HCT116 (cell line): ENCODE measurements around the gene ZC3H12A. TPM values are rescaled to one million over a fixed set of nuclear protein-coding genes. Genes with fewer than 3 reads are reported as not detected.

Experiments
- ATAC-seq: fragments of 200-7000 bp; cut with Tn5 transposase; 2 replicates; pipeline ENCODE4 v1.9.1; 2020; ENCODE audit warnings: mild to moderate bottlenecking, moderate library complexity
- BruUV-seq: library from RNA; stranded (reverse); fragments of 400-500 nt; replicated peaks from 2 replicates; lab custom pipeline; 2021; lab: Mats Ljungman, UMichigan
- CTCF ChIA-PET: fragments of 300-600 bp; sonication (Branson Sonifier 250); formaldehyde crosslinking; loops from one replicate; lab custom pipeline; 2021; ENCODE audit warnings: antibody characterized with exemption; lab: Charles Lee
- POLR2A ChIA-PET: fragments of 300-600, 350-600 bp; sonication (Branson Sonifier 250); formaldehyde crosslinking; loops from one replicate; lab custom pipeline; 2021; ENCODE audit warnings: antibody characterized with exemption; lab: Charles Lee
- RAD21 ChIA-PET, 2 experiments: fragments of 300-600 bp; sonication (Branson Sonifier 250); formaldehyde crosslinking; loops; one replicate each; lab custom pipeline; 2023; ENCODE audit warnings: low total read pairs in 2 of 2; ENCODE audit not compliant: uncharacterized antibody in 2 of 2, unreplicated experiment in 2 of 2, low non-redundant PET in 1 of 2; lab: Charles Lee
- DNase-seq: peaks from one replicate; pipeline ENCODE4 v3.0.0-alpha.2; 2010; ENCODE audit warnings: low read depth, low spot score
- H2AFZ ChIP-seq: fragments of 200-600 bp; shearing (Covaris generic), sonication (generic); 2 replicates; pipeline ENCODE4 v1.6.1; 2017; ENCODE audit warnings: low read depth, mixed run types, mixed read lengths, antibody characterized with exemption, low read length; ENCODE audit not compliant: poor library complexity, severe bottlenecking
- H3K27ac ChIP-seq: 2 replicates; pipeline ENCODE4 v1.5.1; 2012; ENCODE audit warnings: low read depth, low read length
- H3K27me3 ChIP-seq: fragments of 200-600 bp; sonication (generic); 2 replicates; pipeline ENCODE4 v1.6.1; 2016; ENCODE audit warnings: mixed run types, low read length, mixed read lengths; ENCODE audit not compliant: insufficient read depth
- H3K36me3 ChIP-seq, 2 experiments: fragments of 200-500 bp in 1 of 2; fragments of 200-600 bp in 1 of 2; sonication (Bioruptor generic) in 1 of 2; sonication (generic) in 1 of 2; 2 replicates each; pipeline versions ENCODE4 v1.5.1 to v1.6.1; 2014 to 2016; ENCODE audit warnings: low read length in 2 of 2, inconsistent platforms in 1 of 2, mixed read lengths in 1 of 2, mixed run types in 1 of 2; ENCODE audit not compliant: insufficient read depth in 2 of 2, control insufficient read depth in 1 of 2
- H3K4me1 ChIP-seq, 2 experiments: fragments of 200-600 bp in 1 of 2; sonication (generic) in 1 of 2; 2 replicates each; pipeline versions ENCODE4 v1.5.1 to v1.6.1; 2012 to 2017; ENCODE audit warnings: low read length in 2 of 2, inconsistent platforms in 1 of 2, mild to moderate bottlenecking in 1 of 2, mixed read lengths in 1 of 2, mixed run types in 1 of 2, moderate library complexity in 1 of 2; ENCODE audit not compliant: insufficient read depth in 2 of 2, control insufficient read depth in 1 of 2
- H3K4me2 ChIP-seq: fragments of 200-600 bp; sonication (generic); 2 replicates; pipeline ENCODE4 v1.6.1; 2017; ENCODE audit warnings: mixed run types, low read length, mixed read lengths
- H3K4me3 ChIP-seq, 2 experiments: fragments of 200-600 bp in 1 of 2; sonication (generic) in 1 of 2; replicated peaks in 1 of 2; 2 replicates each; pipeline ENCODE4 v1.5.1; 2011 to 2016; ENCODE audit warnings: low read length in 2 of 2, control low read depth in 1 of 2, low read depth in 1 of 2, mild to moderate bottlenecking in 1 of 2, mixed read lengths in 1 of 2, mixed run types in 1 of 2
- H3K79me2 ChIP-seq: fragments of 200-600 bp; sonication (generic); 2 replicates; pipeline ENCODE4 v1.6.1; 2017; ENCODE audit warnings: mild to moderate bottlenecking, mixed run types, low read length, moderate library complexity, mixed read lengths; ENCODE audit not compliant: insufficient read depth
- H3K9ac ChIP-seq: fragments of 200-600 bp; sonication (generic); 2 replicates; pipeline ENCODE4 v1.6.1; 2016; ENCODE audit warnings: low read length, mixed read lengths
- H3K9me2 ChIP-seq: fragments of 200-600 bp; sonication (generic), shearing (Covaris generic); 2 replicates; pipeline ENCODE4 v1.6.1; 2017; ENCODE audit warnings: mixed run types, mild to moderate bottlenecking, moderate library complexity; ENCODE audit not compliant: insufficient read depth
- H3K9me3 ChIP-seq, 2 experiments: fragments of 200-500 bp in 1 of 2; fragments of 200-600 bp in 1 of 2; sonication (Bioruptor generic) in 1 of 2; sonication (generic) in 1 of 2; 2 replicates each; pipeline ENCODE4 v1.6.1; 2014 to 2017; ENCODE audit warnings: low read length in 2 of 2, mixed read lengths in 2 of 2, inconsistent platforms in 1 of 2, low read depth in 1 of 2, mild to moderate bottlenecking in 1 of 2, mixed run types in 1 of 2, moderate library complexity in 1 of 2; ENCODE audit not compliant: control insufficient read depth in 1 of 2, insufficient read depth in 1 of 2
- H4K20me1 ChIP-seq: fragments of 200-600 bp; sonication (generic), shearing (Covaris generic); 2 replicates; pipeline ENCODE4 v1.6.1; 2017; ENCODE audit warnings: mixed run types, mild to moderate bottlenecking, moderate library complexity; ENCODE audit not compliant: insufficient read depth
- CBX3 ChIP-seq: IDR thresholded peaks from 2 replicates; pipeline ENCODE4 v1.6.1; 2012; ENCODE audit warnings: low read depth
- CEBPB ChIP-seq: IDR thresholded peaks from 2 replicates; pipeline ENCODE4 v1.6.1; 2012; ENCODE audit warnings: low read depth
- EZH2 ChIP-seq: fragments of 200-600 bp; sonication (generic); IDR thresholded peaks from 2 replicates; pipeline ENCODE4 v1.6.1; 2017; ENCODE audit warnings: antibody characterized with exemption, mixed run types
- FOSL1 ChIP-seq: IDR thresholded peaks from 2 replicates; pipeline ENCODE4 v1.6.1; 2012; ENCODE audit warnings: low read depth
- JUND ChIP-seq: IDR thresholded peaks from 2 replicates; pipeline ENCODE4 v1.6.1; 2012
- SIN3A ChIP-seq: IDR thresholded peaks from 2 replicates; pipeline ENCODE4 v1.6.1; 2012; ENCODE audit warnings: low read depth
- SP1 ChIP-seq: IDR thresholded peaks from 2 replicates; pipeline ENCODE4 v1.6.1; 2012; ENCODE audit warnings: low read depth
- SRF ChIP-seq: IDR thresholded peaks from 2 replicates; pipeline ENCODE4 v1.6.1; 2012; ENCODE audit warnings: low read depth
- ZBTB33 ChIP-seq: IDR thresholded peaks from 2 replicates; pipeline ENCODE4 v1.6.1; 2011; ENCODE audit warnings: mild to moderate bottlenecking, low read length, moderate library complexity; ENCODE audit not compliant: insufficient replicate concordance; ENCODE audit errors: extremely low read depth
- ZNF274 ChIP-seq: fragments of 200-500 bp; sonication (Bioruptor generic); IDR thresholded peaks from 2 replicates; pipeline ENCODE4 v1.6.1; 2014; ENCODE audit warnings: mild to moderate bottlenecking, low read depth, low read length, inconsistent platforms
- intact Hi-C: fragments of 100-400 bp; cut with micrococcal nuclease; formaldehyde crosslinking; loops from 2 replicates; pipeline ENCODE4 v1.10.0; 2022
- total RNA-seq: library from RNA; stranded (reverse); gene quantifications from one replicate; pipeline ENCODE4 v1.2.1, GENCODE V29; 2021; ENCODE audit not compliant: unreplicated experiment
- TF ChIP-seq, protein P1 (sequence below): IDR thresholded peaks from 2 replicates; pipeline ENCODE4 v1.6.1; 2012
- TF ChIP-seq, protein P2 (sequence below): IDR thresholded peaks from 2 replicates; pipeline ENCODE4 v1.6.1; 2012; ENCODE audit warnings: low read depth

Gene ZC3H12A
- total RNA-seq, 1 experiment from 2014 or later = 10.6 TPM

DNA sequence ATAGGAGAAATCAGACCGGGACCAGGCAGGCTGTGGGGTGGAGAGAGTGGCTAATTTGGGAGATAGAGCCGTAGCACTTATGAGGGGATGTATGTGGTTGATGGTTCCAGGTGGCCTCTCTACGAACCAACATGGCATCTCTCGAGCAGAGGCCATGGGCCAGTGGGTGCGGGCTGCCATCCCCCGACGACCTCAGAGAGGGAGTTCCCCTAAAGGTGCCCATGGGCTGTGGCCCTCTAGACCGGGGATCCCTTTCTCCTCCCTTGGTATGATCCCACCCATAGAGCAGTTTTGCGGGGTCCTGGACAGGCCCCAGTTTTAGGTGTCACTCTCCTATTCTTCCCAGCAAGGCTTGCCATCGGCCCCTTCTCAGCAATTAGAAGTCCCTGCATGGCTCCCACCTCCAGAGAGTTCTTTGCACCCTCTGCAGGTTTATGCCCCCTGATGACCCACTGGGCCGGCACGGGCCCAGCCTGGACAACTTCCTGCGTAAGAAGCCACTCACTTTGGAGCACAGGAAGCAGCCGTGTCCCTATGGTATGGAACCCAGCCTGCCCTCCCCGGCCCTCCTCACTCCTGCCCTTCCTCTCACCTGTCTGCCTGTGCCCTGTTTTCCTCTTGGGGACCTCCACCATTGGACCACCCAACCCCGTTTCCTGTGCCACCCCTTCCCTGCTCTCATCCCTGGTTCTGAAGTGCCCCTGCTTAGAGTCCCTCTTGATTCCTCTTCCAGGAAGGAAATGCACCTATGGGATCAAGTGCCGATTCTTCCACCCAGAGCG, 7.8 kb downstream of the ZC3H12A start:
- peaks cover 28 to 46% of the 10 kb centered on the region in 2 experiments for H3K4me1 ChIP-seq
- H3K4me2 ChIP-seq = no peak overlapping the region
- CTCF ChIA-PET = interaction anchor here (0.5 kb wide), 1 partner anchor 172 kb away, joined by 3 read pairs; no protein-coding TSS in a partner anchor
- H3K9me3 ChIP-seq = no peaks in the 10 kb centered on the region
- POLR2A ChIA-PET = no interaction called here
- DNase-seq (no peak), ATAC-seq (no peak)
- H3K79me2 ChIP-seq = peaks cover 42% of the 10 kb centered on the region
- RAD21 ChIA-PET = no interaction called here
- TF ChIP-seq, protein P1, sequence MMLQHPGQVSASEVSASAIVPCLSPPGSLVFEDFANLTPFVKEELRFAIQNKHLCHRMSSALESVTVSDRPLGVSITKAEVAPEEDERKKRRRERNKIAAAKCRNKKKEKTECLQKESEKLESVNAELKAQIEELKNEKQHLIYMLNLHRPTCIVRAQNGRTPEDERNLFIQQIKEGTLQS = no peak
- TF ChIP-seq CEBPB (no peak), SRF (no peak)
- intact Hi-C loops = no loop called here
- H3K27me3 ChIP-seq = no peaks in the 10 kb centered on the region
- no peak overlapping the region for H2AFZ ChIP-seq
- no peaks in the 10 kb centered on the region for H4K20me1 ChIP-seq
- H3K27ac ChIP-seq = no peak overlapping the region
- no peak overlapping the region for H3K9ac ChIP-seq
- H3K9me2 ChIP-seq = no peaks in the 10 kb centered on the region
- H3K36me3 ChIP-seq = peaks cover 15 to 46% of the 10 kb centered on the region in 2 experiments; a peak in 3 of 4 replicates
- H3K4me3 ChIP-seq = no peak overlapping the region
- BruUV-seq = no TSS peak

GRCh38 chr1:37482796-37483744, 8.7 kb downstream of the ZC3H12A start:
- Histone ChIP-seq H3K36me3 (peaks cover 15 to 46% of the 10 kb centered on the region in 2 experiments; a peak in 3 of 4 replicates), H2AFZ (no peak overlapping the region), H4K20me1 (no peaks in the 10 kb centered on the region), H3K27me3 (no peaks in the 10 kb centered on the region), H3K27ac (no peak overlapping the region), H3K4me3 (no peak overlapping the region), H3K9ac (no peak overlapping the region), H3K9me3 (no peaks in the 10 kb centered on the region), H3K4me1 (peaks cover 19 to 39% of the 10 kb centered on the region in 2 experiments), H3K79me2 (peaks cover 33% of the 10 kb centered on the region), H3K9me2 (no peaks in the 10 kb centered on the region), H3K4me2 (no peak overlapping the region)
- ATAC-seq (no peak), DNase-seq (no peak)
- RAD21 ChIA-PET = no interaction called here
- CTCF ChIA-PET = interaction anchor here (0.5 to 1.3 kb wide), 2 partner anchors 11 to 171 kb away, joined by 3 to 4 read pairs; no protein-coding TSS in a partner anchor
- intact Hi-C loops = no loop called here
- POLR2A ChIA-PET = no interaction called here
- no TSS peak for BruUV-seq
- no peak for TF ChIP-seq EZH2
- TF ChIP-seq, protein P2, sequence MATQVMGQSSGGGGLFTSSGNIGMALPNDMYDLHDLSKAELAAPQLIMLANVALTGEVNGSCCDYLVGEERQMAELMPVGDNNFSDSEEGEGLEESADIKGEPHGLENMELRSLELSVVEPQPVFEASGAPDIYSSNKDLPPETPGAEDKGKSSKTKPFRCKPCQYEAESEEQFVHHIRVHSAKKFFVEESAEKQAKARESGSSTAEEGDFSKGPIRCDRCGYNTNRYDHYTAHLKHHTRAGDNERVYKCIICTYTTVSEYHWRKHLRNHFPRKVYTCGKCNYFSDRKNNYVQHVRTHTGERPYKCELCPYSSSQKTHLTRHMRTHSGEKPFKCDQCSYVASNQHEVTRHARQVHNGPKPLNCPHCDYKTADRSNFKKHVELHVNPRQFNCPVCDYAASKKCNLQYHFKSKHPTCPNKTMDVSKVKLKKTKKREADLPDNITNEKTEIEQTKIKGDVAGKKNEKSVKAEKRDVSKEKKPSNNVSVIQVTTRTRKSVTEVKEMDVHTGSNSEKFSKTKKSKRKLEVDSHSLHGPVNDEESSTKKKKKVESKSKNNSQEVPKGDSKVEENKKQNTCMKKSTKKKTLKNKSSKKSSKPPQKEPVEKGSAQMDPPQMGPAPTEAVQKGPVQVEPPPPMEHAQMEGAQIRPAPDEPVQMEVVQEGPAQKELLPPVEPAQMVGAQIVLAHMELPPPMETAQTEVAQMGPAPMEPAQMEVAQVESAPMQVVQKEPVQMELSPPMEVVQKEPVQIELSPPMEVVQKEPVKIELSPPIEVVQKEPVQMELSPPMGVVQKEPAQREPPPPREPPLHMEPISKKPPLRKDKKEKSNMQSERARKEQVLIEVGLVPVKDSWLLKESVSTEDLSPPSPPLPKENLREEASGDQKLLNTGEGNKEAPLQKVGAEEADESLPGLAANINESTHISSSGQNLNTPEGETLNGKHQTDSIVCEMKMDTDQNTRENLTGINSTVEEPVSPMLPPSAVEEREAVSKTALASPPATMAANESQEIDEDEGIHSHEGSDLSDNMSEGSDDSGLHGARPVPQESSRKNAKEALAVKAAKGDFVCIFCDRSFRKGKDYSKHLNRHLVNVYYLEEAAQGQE = no peak
- no peak for TF ChIP-seq ZBTB33
- no peak for TF ChIP-seq CBX3
- no peak for TF ChIP-seq ZNF274
- no peak for TF ChIP-seq JUND
- no peak for TF ChIP-seq SP1
- TF ChIP-seq FOSL1 = no peak
- TF ChIP-seq SIN3A = no peak
